Measurements from ENCODE around the gene LOX.
A peak's percentile ranks its signal among the peaks of the same experiment; 100 is the strongest.
"Not testable (repeated sequence)": the region's sequence is repeated elsewhere in the genome, so short reads cannot be mapped to it uniquely, and the experiment has no call there.

The LOX gene

GRCh38 chr5:122097391-122097790 lies 19.3 kb upstream of the LOX start:
- no peak for DNase-seq (ENCODE audit: low spot score)

GRCh38 chr5:122095158-122095557 lies 17.1 kb upstream of the LOX start:
- DNase-seq (ENCODE audit: low spot score): no peak

- not testable (repeated sequence) for DNase-seq (ENCODE audit: low spot score)
Observed at GRCh38 chr5:122094251-122094650, 16.2 kb upstream of the LOX start.

- DNase-seq (ENCODE audit: low spot score): no peak
Observed at GRCh38 chr5:122093415-122094180, 15.5 kb upstream of the LOX start.

GRCh38 chr5:122091936-122092600 lies 14.0 kb upstream of the LOX start:
- DNase-seq (ENCODE audit: low spot score): no peak

GRCh38 chr5:122089096-122090013 lies 11.3 kb upstream of the LOX start:
- DNase-seq (ENCODE audit: low spot score): no peak

- no peak for DNase-seq (ENCODE audit: low spot score)
Observed at GRCh38 chr5:122085041-122085440, 7.0 kb upstream of the LOX start.

- no peak for DNase-seq (ENCODE audit: low spot score)
Observed at GRCh38 chr5:122083535-122083934, 5.5 kb upstream of the LOX start.

GRCh38 chr5:122081541-122081940 lies 3.5 kb upstream of the LOX start:
- no peak for DNase-seq (ENCODE audit: low spot score)

GRCh38 chr5:122077366-122078115 lies 518 bp downstream of the LOX start:
- DNase-seq (ENCODE audit: low spot score): no peak

- peak; percentile 5 for DNase-seq (ENCODE audit: low spot score)
Observed at GRCh38 chr5:122076669-122077365, 1.2 kb downstream of the LOX start.

- no peak for DNase-seq (ENCODE audit: low spot score)
Observed at GRCh38 chr5:122076050-122076461, 2.0 kb downstream of the LOX start.

- DNase-seq (ENCODE audit: low spot score): no peak
Observed at GRCh38 chr5:122073864-122074263, 4.2 kb downstream of the LOX start.

- DNase-seq (ENCODE audit: low spot score): no peak
Observed at GRCh38 chr5:122073018-122073417, 5.0 kb downstream of the LOX start.

- no peak for DNase-seq (ENCODE audit: low spot score)
Observed at GRCh38 chr5:122067390-122067789, 10.7 kb downstream of the LOX start.

GRCh38 chr5:122064992-122065391 lies 13.1 kb downstream of the LOX start:
- DNase-seq (ENCODE audit: low spot score): no peak

- no peak for DNase-seq (ENCODE audit: low spot score)
Observed at GRCh38 chr5:122063836-122064235, 14.2 kb downstream of the LOX start.

- DNase-seq (ENCODE audit: low spot score): no peak
Observed at GRCh38 chr5:122062205-122062604, 15.9 kb downstream of the LOX start.

- no peak for DNase-seq (ENCODE audit: low spot score)
Observed at GRCh38 chr5:122056913-122057312, 21.1 kb downstream of the LOX start.

GRCh38 chr5:122054266-122054665 lies 23.8 kb downstream of the LOX start:
- no peak for DNase-seq (ENCODE audit: low spot score)
